Activated naive CD8-positive, alpha-beta T cell (primary cell): ENCODE results near the gene GRB10.

Source experiments
- H3K27ac Mint-ChIP-seq: one replicate; pipeline ENCODE4 v1.8.0; 2021; ENCODE audit warnings: mixed read lengths
- H3K27me3 Mint-ChIP-seq: one replicate; pipeline ENCODE4 v1.8.0; 2021; ENCODE audit warnings: mixed read lengths
- H3K36me3 Mint-ChIP-seq: one replicate; pipeline ENCODE4 v1.8.0; 2021; ENCODE audit warnings: mixed read lengths
- H3K4me1 Mint-ChIP-seq: one replicate; pipeline ENCODE4 v1.8.0; 2021; ENCODE audit warnings: low read depth, mixed read lengths
- H3K4me3 Mint-ChIP-seq: one replicate; pipeline ENCODE4 v1.8.0; 2021; ENCODE audit warnings: mild to moderate bottlenecking, mixed read lengths
- H3K9me3 Mint-ChIP-seq: one replicate; pipeline ENCODE4 v1.8.0; 2021; ENCODE audit warnings: low read depth, mixed read lengths

GRB10 gene

DNA sequence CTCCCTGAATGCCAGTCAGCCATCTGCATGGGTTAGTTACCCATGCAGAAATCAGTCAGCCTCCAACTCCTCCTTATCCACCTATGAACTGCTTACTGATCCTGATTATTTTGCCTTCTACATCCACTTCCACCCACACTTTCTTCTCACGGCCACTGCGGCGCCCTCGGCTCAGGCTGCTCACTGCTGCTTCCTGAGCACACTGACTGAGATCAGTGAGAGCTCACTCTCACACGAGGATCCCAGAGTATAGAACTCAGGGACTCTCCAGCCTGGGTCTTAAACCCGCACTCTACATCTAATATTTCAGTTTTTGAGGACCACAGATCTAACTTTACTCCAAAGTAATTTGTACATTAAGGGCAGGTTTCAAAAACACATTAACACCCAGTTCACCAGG lies 64.4 kb downstream of the GRB10 start:
- peaks cover 3% of the 10 kb centered on the region for H3K36me3 Mint-ChIP-seq
- no peak overlapping the region for H3K27ac Mint-ChIP-seq
- peaks cover 4% of the 10 kb centered on the region for H3K4me1 Mint-ChIP-seq
- no peaks in the 10 kb centered on the region for H3K9me3 Mint-ChIP-seq
- H3K27me3 Mint-ChIP-seq = no peaks in the 10 kb centered on the region
- no peak overlapping the region for H3K4me3 Mint-ChIP-seq

- Mint-ChIP-seq H3K9me3 (no peaks in the 10 kb centered on the region), H3K36me3 (peaks cover 3% of the 10 kb centered on the region), H3K27me3 (no peaks in the 10 kb centered on the region), H3K27ac (no peak overlapping the region), H3K4me3 (no peak overlapping the region), H3K4me1 (peaks cover 4% of the 10 kb centered on the region)
Observed at GRCh38 chr7:50717181-50717580, 65.5 kb downstream of the GRB10 start.

- H3K9me3 Mint-ChIP-seq = no peaks in the 10 kb centered on the region
- no peak overlapping the region for H3K4me3 Mint-ChIP-seq
- no peak overlapping the region for H3K27ac Mint-ChIP-seq
- H3K36me3 Mint-ChIP-seq = peaks cover 3% of the 10 kb centered on the region
- H3K4me1 Mint-ChIP-seq = peaks cover 4% of the 10 kb centered on the region
- H3K27me3 Mint-ChIP-seq = no peaks in the 10 kb centered on the region
Observed at GRCh38 chr7:50714857-50715256, 67.8 kb downstream of the GRB10 start.

DNA sequence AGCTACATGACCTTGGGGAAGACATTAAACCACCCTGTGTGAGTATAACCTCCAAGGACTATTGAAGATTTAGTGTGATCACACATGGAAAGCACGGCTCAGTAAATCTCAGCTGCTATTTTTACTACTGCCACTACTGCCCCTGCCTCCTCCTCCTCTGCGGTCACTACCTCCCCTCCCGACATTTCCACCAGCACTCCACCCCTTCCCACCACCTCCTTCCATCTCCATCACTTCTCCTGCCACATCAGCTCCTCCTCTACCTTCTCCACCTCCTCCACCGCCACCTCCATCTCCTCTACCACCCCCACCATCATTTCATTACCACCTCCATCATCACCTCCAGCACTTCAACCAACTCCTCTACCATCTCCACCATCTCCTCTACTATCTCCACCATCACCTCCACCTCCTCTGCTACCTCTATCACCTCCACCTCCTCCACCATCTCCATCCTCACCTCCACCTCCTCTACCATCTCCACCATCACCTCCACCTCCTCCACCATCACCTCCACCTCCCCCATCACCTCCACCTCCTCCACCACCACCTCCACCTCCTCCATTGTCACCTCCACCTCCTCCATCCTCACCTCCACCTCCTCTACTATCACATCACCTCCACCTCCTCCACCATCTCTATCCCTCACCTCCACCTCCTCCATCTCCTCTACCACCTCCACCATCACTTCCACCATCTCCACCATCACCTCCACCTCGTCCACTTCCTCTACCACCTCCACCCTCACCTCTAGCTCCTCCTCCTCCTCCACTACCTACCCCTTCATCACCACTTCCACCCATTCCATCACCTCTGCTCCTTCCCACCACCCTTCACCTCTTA lies 69.4 kb downstream of the GRB10 start:
- Mint-ChIP-seq H3K36me3 (peaks cover 3% of the 10 kb centered on the region), H3K9me3 (no peaks in the 10 kb centered on the region), H3K27ac (no peak overlapping the region), H3K27me3 (no peaks in the 10 kb centered on the region), H3K4me3 (no peak overlapping the region), H3K4me1 (peaks cover 4% of the 10 kb centered on the region)

DNA sequence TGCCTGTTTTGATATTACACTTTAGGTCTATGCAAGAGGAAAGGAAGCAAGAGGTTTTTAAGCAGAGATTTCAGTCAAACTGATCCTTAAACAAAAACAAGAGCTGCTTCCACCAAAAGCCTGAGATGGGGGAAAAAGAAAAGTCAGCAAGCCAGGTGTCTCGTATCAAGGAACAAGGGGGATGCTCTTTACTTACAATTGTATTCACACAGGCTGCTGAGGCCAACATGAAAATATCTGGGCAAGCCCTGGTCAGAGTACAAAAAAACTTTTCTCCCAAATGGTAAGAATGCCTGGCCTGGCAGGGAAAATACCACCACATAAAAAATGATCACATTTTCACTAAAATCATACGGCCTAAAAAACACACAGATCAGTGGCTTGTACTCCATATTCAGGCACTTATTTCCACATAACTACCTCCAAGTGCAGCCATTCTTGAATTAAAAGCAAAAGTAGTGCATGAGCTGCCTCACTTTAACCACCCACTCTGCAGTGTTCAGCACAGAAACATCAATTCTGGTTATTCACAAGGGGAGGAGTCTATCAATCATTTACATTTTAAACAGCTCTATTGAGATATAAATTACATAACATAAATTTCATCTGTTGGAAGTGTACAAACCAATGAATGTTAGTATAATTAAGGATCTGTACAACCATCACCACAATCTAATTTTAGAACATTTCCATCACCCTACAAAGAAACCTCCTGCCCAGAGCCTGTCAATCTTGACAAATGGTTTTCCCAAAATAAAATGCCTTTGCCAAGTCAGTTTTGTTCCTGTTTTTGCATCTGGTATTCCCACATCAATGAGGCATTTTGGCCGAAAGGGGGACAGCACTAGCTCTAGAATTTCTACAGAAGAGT lies 70.2 kb downstream of the GRB10 start:
- H3K36me3 Mint-ChIP-seq = peaks cover 3% of the 10 kb centered on the region
- H3K27ac Mint-ChIP-seq = no peak overlapping the region
- H3K9me3 Mint-ChIP-seq = no peaks in the 10 kb centered on the region
- peaks cover 4% of the 10 kb centered on the region for H3K4me1 Mint-ChIP-seq
- H3K4me3 Mint-ChIP-seq = no peak overlapping the region
- H3K27me3 Mint-ChIP-seq = peaks cover 2% of the 10 kb centered on the region

- H3K27ac Mint-ChIP-seq = no peak overlapping the region
- H3K27me3 Mint-ChIP-seq = peaks cover 2% of the 10 kb centered on the region
- H3K4me1 Mint-ChIP-seq = peaks cover 4% of the 10 kb centered on the region
- peaks cover 3% of the 10 kb centered on the region for H3K36me3 Mint-ChIP-seq
- H3K4me3 Mint-ChIP-seq = no peak overlapping the region
- no peaks in the 10 kb centered on the region for H3K9me3 Mint-ChIP-seq
Observed at GRCh38 chr7:50711271-50712175, 71.2 kb downstream of the GRB10 start.

DNA sequence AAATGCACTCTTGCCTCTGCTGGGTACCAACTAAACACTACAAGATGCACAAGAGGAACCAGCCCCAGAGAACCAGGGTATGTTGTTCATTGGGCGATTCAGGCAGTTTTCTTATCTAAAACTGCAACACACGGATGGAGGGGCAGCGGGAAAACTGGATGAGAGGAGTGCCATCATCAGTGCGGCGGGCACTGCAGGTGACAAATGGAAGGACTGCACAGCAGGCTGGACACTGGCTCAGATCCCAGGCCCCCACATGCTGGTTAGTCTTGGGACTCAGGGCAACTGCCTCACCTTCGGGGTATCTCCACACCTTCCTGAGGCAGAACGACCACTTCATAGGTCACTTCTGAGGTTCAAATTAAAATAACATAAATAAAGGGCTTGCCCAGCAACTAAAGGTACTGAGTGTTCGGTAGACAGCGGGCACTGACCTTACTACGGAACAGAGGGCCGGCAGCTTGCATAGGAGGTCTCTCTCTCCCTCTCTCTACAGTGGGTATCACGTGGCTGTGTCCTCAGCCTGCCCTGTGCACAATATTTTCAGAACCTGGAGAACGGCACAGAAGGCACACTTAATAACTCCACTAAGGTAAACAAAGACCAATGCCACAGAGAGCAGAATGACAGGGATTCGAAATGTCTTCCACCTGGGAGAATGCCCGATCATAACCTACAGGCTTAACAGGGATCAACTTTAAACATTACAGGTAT lies 72.1 kb downstream of the GRB10 start:
- H3K27ac Mint-ChIP-seq = no peak overlapping the region
- H3K4me1 Mint-ChIP-seq = peaks cover 4% of the 10 kb centered on the region
- H3K36me3 Mint-ChIP-seq = peaks cover 2% of the 10 kb centered on the region
- H3K4me3 Mint-ChIP-seq = no peak overlapping the region
- H3K9me3 Mint-ChIP-seq = no peaks in the 10 kb centered on the region
- peaks cover 2% of the 10 kb centered on the region for H3K27me3 Mint-ChIP-seq

- Mint-ChIP-seq H3K9me3 (no peaks in the 10 kb centered on the region), H3K36me3 (no peaks in the 10 kb centered on the region), H3K27me3 (peaks cover 2% of the 10 kb centered on the region), H3K4me1 (peaks cover 4% of the 10 kb centered on the region), H3K27ac (no peak overlapping the region), H3K4me3 (no peak overlapping the region)
Observed at GRCh38 chr7:50709151-50709550, 73.5 kb downstream of the GRB10 start.

DNA sequence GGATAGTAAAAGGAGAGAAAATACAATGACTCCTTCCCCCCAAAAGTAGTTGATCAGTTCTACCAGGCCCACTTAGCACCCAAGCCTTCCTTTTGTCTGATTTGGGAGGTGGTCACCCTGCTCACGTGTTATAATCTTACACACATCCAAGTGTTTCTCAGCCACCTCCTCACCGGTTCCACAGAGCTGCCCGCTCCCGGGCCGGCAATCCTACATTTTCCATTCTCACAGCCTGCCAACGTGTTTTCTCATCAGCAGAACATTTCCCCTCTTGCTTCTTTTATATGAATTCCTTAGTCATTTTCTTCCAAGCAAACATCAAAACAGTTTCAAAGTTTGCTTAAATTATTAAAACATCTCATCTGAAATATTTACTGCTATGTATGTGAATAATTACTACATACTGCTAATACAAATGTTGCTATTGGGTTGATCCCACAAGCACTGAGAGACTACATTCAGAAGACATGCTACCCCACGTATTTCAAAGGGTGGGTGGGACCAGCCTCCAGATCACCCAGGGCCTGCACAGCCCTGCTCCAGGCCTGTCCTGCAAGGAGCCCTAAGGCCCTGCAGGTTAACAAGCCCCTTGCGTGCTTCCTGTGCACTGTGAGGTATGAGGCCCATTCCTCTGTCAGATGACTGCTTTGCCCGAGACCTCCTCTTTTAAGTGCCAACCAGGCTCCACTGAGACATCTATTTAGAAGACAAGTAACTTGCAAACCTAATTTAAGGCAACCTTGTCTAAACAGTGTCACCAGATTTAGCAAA lies 75.3 kb downstream of the GRB10 start:
- Mint-ChIP-seq H3K4me3 (no peak overlapping the region), H3K9me3 (no peaks in the 10 kb centered on the region), H3K27ac (no peak overlapping the region), H3K36me3 (no peaks in the 10 kb centered on the region), H3K27me3 (peaks cover 2% of the 10 kb centered on the region), H3K4me1 (no peaks in the 10 kb centered on the region)

GRCh38 chr7:50706469-50706937 lies 76.2 kb downstream of the GRB10 start:
- Mint-ChIP-seq H3K4me1 (no peaks in the 10 kb centered on the region), H3K27ac (no peak overlapping the region), H3K9me3 (no peaks in the 10 kb centered on the region), H3K4me3 (no peak overlapping the region), H3K36me3 (no peaks in the 10 kb centered on the region), H3K27me3 (peaks cover 2% of the 10 kb centered on the region)

GRCh38 chr7:50704844-50705243 lies 77.9 kb downstream of the GRB10 start:
- H3K27me3 Mint-ChIP-seq = peaks cover 2% of the 10 kb centered on the region
- H3K4me1 Mint-ChIP-seq = no peaks in the 10 kb centered on the region
- no peaks in the 10 kb centered on the region for H3K36me3 Mint-ChIP-seq
- no peak overlapping the region for H3K4me3 Mint-ChIP-seq
- no peak overlapping the region for H3K27ac Mint-ChIP-seq
- no peaks in the 10 kb centered on the region for H3K9me3 Mint-ChIP-seq

GRCh38 chr7:50703654-50704053 lies 79.0 kb downstream of the GRB10 start:
- peaks cover 2% of the 10 kb centered on the region for H3K27me3 Mint-ChIP-seq
- H3K27ac Mint-ChIP-seq = no peak overlapping the region

DNA sequence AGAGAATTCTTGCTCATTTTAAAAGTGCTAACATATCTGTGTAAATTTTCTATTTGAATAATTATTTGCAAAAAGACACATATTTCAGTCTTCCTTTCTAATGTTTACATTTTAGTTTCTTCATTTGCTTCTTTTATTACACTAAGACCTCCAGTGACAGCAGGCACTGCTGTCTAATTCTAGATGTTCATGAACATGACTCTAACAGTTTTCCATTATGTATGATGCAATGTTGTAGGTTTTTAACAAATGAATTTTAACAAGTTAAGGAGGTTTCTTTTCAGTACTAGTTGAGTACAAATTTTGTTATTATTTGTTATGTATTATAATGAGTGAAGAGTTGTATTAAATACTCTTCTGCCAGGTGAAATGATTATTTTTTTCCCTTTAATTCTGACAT lies 83.6 kb downstream of the GRB10 start:
- Mint-ChIP-seq H3K4me3 (no peak overlapping the region), H3K9me3 (no peaks in the 10 kb centered on the region), H3K27ac (no peak overlapping the region), H3K36me3 (no peaks in the 10 kb centered on the region), H3K27me3 (peaks cover 2% of the 10 kb centered on the region), H3K4me1 (peaks cover 4% of the 10 kb centered on the region)

More at GRCh38 chr7:50703654-50704053, 79.0 kb downstream of the GRB10 start:
- H3K9me3 Mint-ChIP-seq = no peaks in the 10 kb centered on the region
- no peaks in the 10 kb centered on the region for H3K4me1 Mint-ChIP-seq
- H3K4me3 Mint-ChIP-seq = no peak overlapping the region
- H3K36me3 Mint-ChIP-seq = no peaks in the 10 kb centered on the region
